Endodermal cell (in vitro differentiated cells): ENCODE data around the gene SMIM3. TPM values are rescaled to one million over a fixed set of nuclear protein-coding genes. Genes with fewer than 3 reads are reported as not detected.
"Not testable (repeated sequence)": the region's sequence is repeated elsewhere in the genome, so short reads cannot be mapped to it uniquely, and the experiment has no call there.

Experiments
- DNase-seq: peaks from one replicate; pipeline ENCODE4 v3.0.0-alpha.2; 2017
- H3K27ac ChIP-seq: 2 replicates; pipeline ENCODE4 v1.5.1; 2013; ENCODE audit warnings: mild to moderate bottlenecking, low read depth, low read length, moderate library complexity
- H3K27me3 ChIP-seq: 2 replicates; pipeline ENCODE4 v1.6.1; 2013; ENCODE audit warnings: mild to moderate bottlenecking, low read length, moderate library complexity; ENCODE audit not compliant: insufficient read depth, control insufficient read depth, poor library complexity, severe bottlenecking
- H3K36me3 ChIP-seq: 2 replicates; pipeline ENCODE4 v1.7.0; 2013; ENCODE audit warnings: mild to moderate bottlenecking, low read length, moderate library complexity; ENCODE audit not compliant: control insufficient read depth, insufficient read depth
- H3K4me1 ChIP-seq: one replicate; pipeline ENCODE4 v1.7.0; 2013; ENCODE audit warnings: low read length; ENCODE audit not compliant: control insufficient read depth, insufficient read depth
- H3K4me3 ChIP-seq: 2 replicates; pipeline ENCODE4 v1.5.1; 2013; ENCODE audit warnings: mild to moderate bottlenecking, low read length, moderate library complexity
- H3K9ac ChIP-seq: 2 replicates; pipeline ENCODE4 v1.6.1; 2013; ENCODE audit warnings: mild to moderate bottlenecking, low read length, moderate library complexity; ENCODE audit not compliant: poor library complexity, severe bottlenecking; ENCODE audit errors: extremely low read depth
- H3K9me3 ChIP-seq: 2 replicates; pipeline ENCODE4 v1.6.1; 2013; ENCODE audit warnings: mild to moderate bottlenecking, low read length, moderate library complexity; ENCODE audit not compliant: control insufficient read depth
- H3K27ac Mint-ChIP-seq: 2 replicates; pipeline ENCODE4 v1.8.0; 2020; ENCODE audit warnings: mixed read lengths
- H3K27me3 Mint-ChIP-seq: 2 replicates; pipeline ENCODE4 v1.8.0; 2021; ENCODE audit warnings: mild to moderate bottlenecking, mixed read lengths; ENCODE audit not compliant: insufficient read depth
- H3K36me3 Mint-ChIP-seq: 2 replicates; pipeline ENCODE4 v1.8.0; 2020; ENCODE audit warnings: low read depth, mixed read lengths
- H3K4me1 Mint-ChIP-seq: 2 replicates; pipeline ENCODE4 v1.8.0; 2020; ENCODE audit warnings: mixed read lengths
- H3K4me3 Mint-ChIP-seq: 2 replicates; pipeline ENCODE4 v1.8.0; 2020; ENCODE audit warnings: mild to moderate bottlenecking, moderate library complexity, mixed read lengths
- H3K9me3 Mint-ChIP-seq: 2 replicates; pipeline ENCODE4 v1.8.0; 2020; ENCODE audit warnings: mild to moderate bottlenecking, mixed read lengths
- WGBS, 2 experiments: methylation state at CpG; one replicate each; pipeline versions ENCODE4 v1.1.5 to v1.1.7; 2013; ENCODE audit warnings: missing lambda C conversion rate in 2 of 2, mixed read lengths in 1 of 2; ENCODE audit not compliant: insufficient coverage in 1 of 2, insufficient read length in 1 of 2; 5-methylcytosine and 5-hydroxymethylcytosine counted together
- total RNA-seq, 2 donors: library from RNA; stranded (reverse); fragmentation: NEBNext Ultra II Directional in 1 of 2; extraction: Animal tissue kit (Norgen Biotek cat#: 25700) in 1 of 2; gene quantifications; 2 replicates in 1 of 2; 3 replicates in 1 of 2; pipeline ENCODE4 v1.2.1, GENCODE V29; 2021
- TF ChIP-seq, protein P1 (sequence below): fragments of 200-600 bp; sonication (generic); conservative IDR thresholded peaks from 2 replicates; pipeline ENCODE4 v1.5.0; 2021; ENCODE audit warnings: antibody characterized with exemption, mild to moderate bottlenecking

Gene SMIM3
- total RNA-seq, 2 donors from 2014 or later: 6.3 to 9.0 TPM

DNA sequence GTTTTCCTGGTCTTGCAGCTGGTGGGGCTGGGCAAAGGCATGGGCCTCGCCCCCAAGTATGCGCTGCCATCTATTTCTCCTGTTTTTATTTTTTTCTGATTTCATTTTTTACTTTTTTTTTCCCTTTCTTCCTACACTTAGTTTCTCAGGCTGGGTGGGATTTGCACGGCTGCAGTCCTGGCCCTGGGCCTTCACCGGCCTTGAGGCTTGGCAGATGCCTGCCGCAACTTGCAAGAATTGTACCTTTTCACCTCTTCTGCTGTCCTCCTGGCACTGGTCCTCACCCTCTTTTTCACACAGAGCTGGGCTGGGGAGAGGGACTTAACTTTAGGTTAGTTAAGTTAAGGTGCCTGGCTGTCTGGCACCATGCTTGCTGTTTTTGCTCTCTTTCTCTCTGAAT is 57.5 kb downstream of the SMIM3 start:
- Histone ChIP-seq H3K27me3 (peaks cover 18% of the 10 kb centered on the region), H3K27ac (no peak overlapping the region), H3K9ac (no peak overlapping the region), H3K4me3 (no peak overlapping the region), H3K4me1 (no peaks in the 10 kb centered on the region), H3K9me3 (peaks cover 18% of the 10 kb centered on the region), H3K36me3 (no peaks in the 10 kb centered on the region)
- WGBS, 2 experiments: 90 to 97% methylated on average over 2 to 5 of the region's 5 CpGs
- Mint-ChIP-seq H3K4me1 (no peaks in the 10 kb centered on the region), H3K36me3 (no peaks in the 10 kb centered on the region), H3K27ac (no peak overlapping the region), H3K4me3 (no peak overlapping the region), H3K9me3 (peaks cover 22% of the 10 kb centered on the region), H3K27me3 (peaks cover 23% of the 10 kb centered on the region)
- TF ChIP-seq, protein P1, sequence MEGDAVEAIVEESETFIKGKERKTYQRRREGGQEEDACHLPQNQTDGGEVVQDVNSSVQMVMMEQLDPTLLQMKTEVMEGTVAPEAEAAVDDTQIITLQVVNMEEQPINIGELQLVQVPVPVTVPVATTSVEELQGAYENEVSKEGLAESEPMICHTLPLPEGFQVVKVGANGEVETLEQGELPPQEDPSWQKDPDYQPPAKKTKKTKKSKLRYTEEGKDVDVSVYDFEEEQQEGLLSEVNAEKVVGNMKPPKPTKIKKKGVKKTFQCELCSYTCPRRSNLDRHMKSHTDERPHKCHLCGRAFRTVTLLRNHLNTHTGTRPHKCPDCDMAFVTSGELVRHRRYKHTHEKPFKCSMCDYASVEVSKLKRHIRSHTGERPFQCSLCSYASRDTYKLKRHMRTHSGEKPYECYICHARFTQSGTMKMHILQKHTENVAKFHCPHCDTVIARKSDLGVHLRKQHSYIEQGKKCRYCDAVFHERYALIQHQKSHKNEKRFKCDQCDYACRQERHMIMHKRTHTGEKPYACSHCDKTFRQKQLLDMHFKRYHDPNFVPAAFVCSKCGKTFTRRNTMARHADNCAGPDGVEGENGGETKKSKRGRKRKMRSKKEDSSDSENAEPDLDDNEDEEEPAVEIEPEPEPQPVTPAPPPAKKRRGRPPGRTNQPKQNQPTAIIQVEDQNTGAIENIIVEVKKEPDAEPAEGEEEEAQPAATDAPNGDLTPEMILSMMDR: no peak
- DNase-seq: no peak

DNA sequence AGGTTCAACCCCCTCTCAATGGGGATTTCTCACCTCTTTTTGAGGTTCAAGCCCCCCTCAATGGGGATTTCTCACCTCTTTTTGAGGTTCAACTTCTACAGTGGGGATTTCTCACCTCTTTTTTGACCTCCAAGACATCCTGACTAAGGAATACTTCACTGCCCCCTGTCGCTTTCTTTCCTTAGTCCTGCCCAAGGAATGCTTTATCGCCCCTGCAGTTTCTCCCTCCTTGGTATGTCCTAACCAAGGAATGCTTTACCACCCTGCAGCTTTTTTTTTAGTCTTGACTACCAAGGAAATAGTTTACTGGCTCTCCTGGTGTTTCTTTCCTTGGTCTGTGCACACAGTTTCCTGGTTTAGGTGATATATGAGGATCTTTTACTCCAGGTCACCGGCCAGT is 58.1 kb downstream of the SMIM3 start:
- TF ChIP-seq, protein P1: no peak
- Mint-ChIP-seq H3K36me3 (no peaks in the 10 kb centered on the region), H3K4me1 (no peaks in the 10 kb centered on the region), H3K9me3 (peaks cover 18% of the 10 kb centered on the region), H3K4me3 (no peak overlapping the region), H3K27ac (no peak overlapping the region), H3K27me3 (peaks cover 27% of the 10 kb centered on the region)
- Histone ChIP-seq H3K4me1 (no peaks in the 10 kb centered on the region), H3K9ac (no peak overlapping the region), H3K36me3 (no peaks in the 10 kb centered on the region), H3K9me3 (peaks cover 12% of the 10 kb centered on the region), H3K4me3 (no peak overlapping the region), H3K27me3 (peaks cover 23% of the 10 kb centered on the region), H3K27ac (no peak overlapping the region)
- 92 to 100% methylated on average over 2 to 3 of the region's 3 CpGs for WGBS, 2 experiments
- DNase-seq: peak; percentile 89

DNA sequence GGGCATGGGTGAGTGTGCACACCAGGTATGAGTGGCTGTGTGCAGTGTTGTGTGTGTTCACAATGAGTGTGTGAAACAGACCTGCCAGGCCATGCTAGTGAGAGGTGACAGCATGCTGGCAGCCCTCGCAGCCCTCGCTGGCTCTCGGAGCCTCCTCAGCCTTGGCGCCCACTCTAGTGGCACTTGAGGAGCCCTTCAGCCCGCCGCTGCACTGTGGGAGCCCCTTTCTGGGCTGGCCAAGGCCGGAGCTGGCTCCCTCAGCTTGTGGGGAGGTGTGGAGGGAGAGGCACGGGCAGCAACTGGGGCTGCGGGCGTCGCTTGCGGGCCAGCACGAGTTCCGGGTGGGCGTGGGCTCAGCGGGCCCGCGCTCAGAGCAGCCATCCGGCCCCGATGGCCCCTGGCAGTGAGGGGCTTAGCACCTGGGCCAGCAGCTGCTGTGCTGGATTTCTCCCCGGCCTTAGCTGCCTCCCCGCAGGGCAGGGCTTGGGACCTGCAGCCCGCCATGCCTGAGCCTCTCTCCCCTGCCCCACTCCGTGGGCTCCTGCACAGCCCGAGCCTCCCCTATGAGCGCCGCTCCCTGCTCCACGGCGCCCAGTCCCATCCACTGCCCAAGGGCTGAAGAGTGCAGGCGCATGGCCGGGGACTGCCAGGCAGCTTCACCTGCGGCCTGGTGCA is 66.8 kb downstream of the SMIM3 start:
- not testable (repeated sequence) for DNase-seq, H3K4me3 ChIP-seq, H3K9ac ChIP-seq, H3K4me1 ChIP-seq, H3K9me3 ChIP-seq, H3K4me3 Mint-ChIP-seq, H3K27ac ChIP-seq, H3K36me3 ChIP-seq, H3K4me1 Mint-ChIP-seq, H3K36me3 Mint-ChIP-seq, H3K27ac Mint-ChIP-seq
- WGBS, 2 experiments: 94 to 95% methylated on average over 17 to 32 of the region's 32 CpGs
- H3K27me3 ChIP-seq: peaks cover 12% of the 10 kb centered on the region
- Mint-ChIP-seq H3K9me3 (peaks cover 16% of the 10 kb centered on the region), H3K27me3 (peaks cover 36% of the 10 kb centered on the region)

DNA sequence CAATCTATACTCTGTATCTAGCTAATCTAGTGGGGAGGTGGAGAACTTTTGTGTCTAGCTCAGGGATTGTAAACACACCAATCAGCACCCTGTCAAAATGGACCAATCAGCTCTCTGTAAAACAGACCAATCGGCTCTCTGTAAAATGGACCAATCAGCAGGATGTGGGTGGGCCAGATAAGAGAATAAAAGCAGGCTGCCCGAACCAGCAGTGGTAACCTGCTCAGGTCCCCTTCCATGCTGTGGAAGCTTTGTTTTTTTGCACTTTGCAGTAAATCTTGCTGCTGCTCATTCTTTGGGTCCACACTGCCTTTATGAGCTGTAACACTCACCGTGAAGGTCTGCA is 67.7 kb downstream of the SMIM3 start, which contains the start of gene IRGM:
TSS of gene IRGM (plus strand) at position 214 of the 346 bp plus-strand sequence. CDS start 1,603 bp downstream, outside the sequence.
- not testable (repeated sequence) for H3K36me3 ChIP-seq, H3K27ac Mint-ChIP-seq, H3K4me3 ChIP-seq, H3K36me3 Mint-ChIP-seq, DNase-seq, H3K9me3 ChIP-seq, H3K9ac ChIP-seq, H3K4me1 ChIP-seq, H3K27me3 ChIP-seq, H3K27ac ChIP-seq, H3K4me1 Mint-ChIP-seq, H3K4me3 Mint-ChIP-seq
- H3K9me3 Mint-ChIP-seq: peaks cover 16% of the 10 kb centered on the region
- WGBS, 2 experiments: 92 to 98% methylated on average over 3 of the region's 3 CpGs
- H3K27me3 Mint-ChIP-seq: peaks cover 31% of the 10 kb centered on the region

Other genes starting within 250 kb of the SMIM3 start
- gene SYNPO, start 138.1 kb upstream of the SMIM3 start, total RNA-seq: 1 to 10 TPM; 4.2 to 4.5 TPM
- gene MYOZ3, start 117.5 kb upstream of the SMIM3 start, total RNA-seq: 10 to 100 TPM; 12.4 to 15.8 TPM
- 10 to 100 TPM; 42.7 to 44.3 TPM for gene RBM22, start 77.7 kb upstream of the SMIM3 start, total RNA-seq
- gene DCTN4, start 19.7 kb upstream of the SMIM3 start, total RNA-seq: 10 to 100 TPM; 51.5 to 64.3 TPM
- not detected for gene IRGM, start 67.8 kb downstream of the SMIM3 start, total RNA-seq
- 10 to 100 TPM in 1 of 2 donors, 1 to 10 TPM in 1; 9.5 to 12.1 TPM for gene ZNF300, start 126.2 kb downstream of the SMIM3 start, total RNA-seq
- gene GPX3, start 241.8 kb downstream of the SMIM3 start, total RNA-seq: 10 to 100 TPM; 44.9 to 47.1 TPM